Neural cell (in vitro differentiated cells): Measurements from ENCODE around the gene CDC37L1.

Experiments used
- CTCF ChIP-seq: fragments of 450-650 bp; IDR thresholded peaks from 2 replicates; pipeline ENCODE4 v1.5.1; 2014; ENCODE audit warnings: antibody characterized with exemption, mild to moderate bottlenecking, moderate library complexity; ENCODE audit not compliant: poor library complexity, severe bottlenecking
- EP300 ChIP-seq: fragments of 450-650 bp; conservative IDR thresholded peaks from 2 replicates; pipeline ENCODE4 v1.6.1; 2014; ENCODE audit warnings: antibody characterized with exemption, mild to moderate bottlenecking, moderate library complexity; ENCODE audit not compliant: poor library complexity, severe bottlenecking
- EZH2 ChIP-seq: fragments of 200-600, 300-800 bp; shearing (Covaris generic), sonication (generic); IDR thresholded peaks from 2 replicates; pipeline ENCODE4 v1.6.1; 2014; ENCODE audit warnings: antibody characterized with exemption, low read length, borderline replicate concordance, mild to moderate bottlenecking; ENCODE audit not compliant: insufficient read depth, poor library complexity, severe bottlenecking
- MXI1 ChIP-seq: fragments of 450-650 bp; conservative IDR thresholded peaks from 2 replicates; pipeline ENCODE4 v1.6.1; 2014; ENCODE audit warnings: antibody characterized with exemption, mild to moderate bottlenecking; ENCODE audit not compliant: poor library complexity, severe bottlenecking
- POLR2AphosphoS5 ChIP-seq: IDR thresholded peaks from 2 replicates; pipeline ENCODE4 v1.6.1; 2012
- RAD21 ChIP-seq: fragments of 450-650 bp; conservative IDR thresholded peaks from 2 replicates; pipeline ENCODE4 v1.6.1; 2014; ENCODE audit warnings: antibody characterized with exemption, mild to moderate bottlenecking, moderate library complexity
- REST ChIP-seq: IDR thresholded peaks from 2 replicates; pipeline ENCODE4 v1.6.1; 2012; ENCODE audit warnings: borderline replicate concordance
- SMC3 ChIP-seq: fragments of 450-650 bp; conservative IDR thresholded peaks from 2 replicates; pipeline ENCODE4 v1.6.1; 2014; ENCODE audit warnings: antibody characterized with exemption, mild to moderate bottlenecking, moderate library complexity; ENCODE audit not compliant: poor library complexity
- TAF1 ChIP-seq: IDR thresholded peaks from 2 replicates; pipeline ENCODE4 v1.6.1; 2012; ENCODE audit warnings: low read depth

GRCh38 chr9:4750023-4750673 is 70.8 kb downstream of the CDC37L1 start:
- TF ChIP-seq RAD21 = peak; percentile 16
- peak; percentile 48 for TF ChIP-seq CTCF
- no peak for TF ChIP-seq EZH2
- no peak for TF ChIP-seq TAF1
- no peak for TF ChIP-seq POLR2AphosphoS5
- no peak for TF ChIP-seq EP300
- no peak for TF ChIP-seq REST
- TF ChIP-seq SMC3 = no peak
- TF ChIP-seq MXI1 = no peak
